ENCODE data around the gene CBLL1.

Gene CBLL1

GRCh38 chr7:107810626-107811025 is 66.7 kb downstream of the CBLL1 start:
- DNase-seq (ENCODE audit: low read depth), result no peak

Measured in stromal cell of bone marrow (primary cell).